HAP-1 (cell line): ENCODE data around the gene MAP3K14.
A peak's percentile ranks its signal among the peaks of the same experiment; 100 is the strongest.

ENCODE experiments used
- DNase-seq, 2 experiments: peaks; one replicate each; pipeline ENCODE4 v3.0.0-alpha.2; 2016 to 2020; ENCODE audit warnings: low spot score in 2 of 2
- H3K27me3 ChIP-seq: fragments of 250-450 bp; sonication (Bioruptor Pico); 2 replicates; pipeline ENCODE4 v1.5.1; 2020; ENCODE audit warnings: low read depth, mild to moderate bottlenecking, moderate library complexity
- H3K36me3 ChIP-seq: fragments of 250-450 bp; sonication (Bioruptor Pico); replicated peaks from 2 replicates; pipeline ENCODE4 v1.5.1; 2020; ENCODE audit warnings: mild to moderate bottlenecking
- H3K4me1 ChIP-seq: fragments of 250-450 bp; sonication (Bioruptor Pico); 2 replicates; pipeline ENCODE4 v1.5.1; 2020; ENCODE audit warnings: mild to moderate bottlenecking
- H3K4me3 ChIP-seq: fragments of 250-450 bp; sonication (Bioruptor Pico); 2 replicates; pipeline ENCODE4 v1.5.1; 2020; ENCODE audit warnings: mild to moderate bottlenecking, moderate library complexity
- H3K9me3 ChIP-seq: fragments of 250-450 bp; sonication (Bioruptor Pico); 2 replicates; pipeline ENCODE4 v1.5.1; 2020; ENCODE audit warnings: mild to moderate bottlenecking, moderate library complexity
- in situ Hi-C: fragments of 300-500 bp; cut with MboI; formaldehyde crosslinking; loops from 3 replicates; pipeline ENCODE4 v1.14.3; 2020; ENCODE audit warnings: low sequenced_read_pairs, inconsistent platforms, mixed read lengths

MAP3K14 gene

GRCh38 chr17:45235416-45236281 is 81.2 kb downstream of the MAP3K14 start:
- peak; percentile 61 to 85 for DNase-seq
- Histone ChIP-seq H3K4me3 (no peak overlapping the region), H3K36me3 (no peaks in the 10 kb centered on the region), H3K27me3 (no peaks in the 10 kb centered on the region), H3K4me1 (no peaks in the 10 kb centered on the region), H3K9me3 (no peaks in the 10 kb centered on the region)
- in situ Hi-C loops = no loop called here

- H3K36me3 ChIP-seq = no peaks in the 10 kb centered on the region
- DNase-seq = peak; percentile 21 to 59
- no peaks in the 10 kb centered on the region for H3K27me3 ChIP-seq
- H3K4me1 ChIP-seq = no peaks in the 10 kb centered on the region
- H3K4me3 ChIP-seq = no peak overlapping the region
- H3K9me3 ChIP-seq = no peaks in the 10 kb centered on the region
- in situ Hi-C loops = no loop called here
These were observed 82.0 kb downstream of the MAP3K14 start for GRCh38 chr17:45234641-45235415.

DNA sequence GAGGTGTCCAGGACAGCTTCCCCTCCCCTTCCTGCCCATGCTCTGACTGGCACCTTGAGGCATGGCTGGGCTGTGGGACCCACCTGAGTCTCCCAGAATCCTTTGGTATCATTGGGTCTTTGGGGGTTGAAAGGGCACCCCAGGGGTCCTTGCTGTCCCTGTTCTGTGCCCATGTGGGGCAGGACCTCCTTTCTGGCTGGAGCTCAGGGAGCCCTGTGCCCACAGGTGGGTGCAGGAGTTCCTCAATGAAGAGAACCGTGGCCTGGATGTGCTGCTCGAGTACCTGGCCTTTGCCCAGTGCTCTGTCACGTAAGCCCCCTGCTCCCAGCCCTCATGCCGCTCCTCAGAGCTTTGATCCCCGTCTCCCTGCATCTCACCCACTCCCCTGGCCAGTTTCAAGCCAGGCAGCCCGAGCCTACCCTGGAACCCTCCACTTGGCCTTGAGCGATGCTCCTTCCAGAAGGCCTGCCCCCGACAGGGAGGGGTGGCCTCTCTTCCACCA is 83.3 kb downstream of the MAP3K14 start:
- no peaks in the 10 kb centered on the region for H3K27me3 ChIP-seq
- DNase-seq = no peak
- H3K4me3 ChIP-seq = no peak overlapping the region
- in situ Hi-C loops = no loop called here
- no peaks in the 10 kb centered on the region for H3K9me3 ChIP-seq
- H3K36me3 ChIP-seq = no peaks in the 10 kb centered on the region
- no peaks in the 10 kb centered on the region for H3K4me1 ChIP-seq

GRCh38 chr17:45232514-45233422 is 84.1 kb downstream of the MAP3K14 start:
- H3K4me1 ChIP-seq = no peaks in the 10 kb centered on the region
- in situ Hi-C loops = no loop called here
- H3K27me3 ChIP-seq = no peaks in the 10 kb centered on the region
- DNase-seq = no peak
- no peaks in the 10 kb centered on the region for H3K36me3 ChIP-seq
- H3K4me3 ChIP-seq = no peak overlapping the region
- no peaks in the 10 kb centered on the region for H3K9me3 ChIP-seq

DNA sequence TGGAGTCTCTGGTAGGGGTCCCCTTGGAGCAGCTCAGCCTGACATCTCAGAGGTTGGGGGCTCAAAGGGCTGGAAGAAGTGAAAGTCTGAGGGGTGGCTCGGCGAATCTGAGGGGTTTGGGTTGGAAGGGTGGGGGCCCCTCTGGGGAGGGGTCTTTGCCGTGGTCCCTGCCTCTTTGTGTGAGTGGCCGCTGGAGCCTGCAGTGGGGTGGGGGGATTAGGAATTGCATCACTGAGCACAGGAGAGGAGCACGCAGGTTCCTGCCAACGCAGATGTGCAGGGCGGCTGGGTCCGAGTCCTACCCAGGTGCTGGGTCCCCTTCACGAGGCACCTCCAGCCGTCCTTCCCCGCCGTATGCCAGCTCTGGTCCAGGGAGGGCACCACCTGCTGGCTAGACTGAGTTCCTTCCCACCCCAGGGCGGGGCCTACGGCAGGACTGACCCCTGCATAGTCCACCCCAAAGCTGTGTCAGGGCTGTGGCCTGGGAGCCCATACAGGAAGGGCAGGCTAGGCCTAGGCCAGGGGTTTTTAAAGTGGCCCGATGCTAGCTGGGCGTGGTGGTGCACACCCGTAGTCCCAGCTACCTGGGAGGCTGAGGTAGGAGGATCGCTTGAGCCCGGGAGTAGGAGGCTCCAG is 85.2 kb downstream of the MAP3K14 start:
- no peaks in the 10 kb centered on the region for H3K36me3 ChIP-seq
- no peaks in the 10 kb centered on the region for H3K27me3 ChIP-seq
- no peak overlapping the region for H3K4me3 ChIP-seq
- peak in 1 of 2 experiments; percentile 70 for DNase-seq
- H3K4me1 ChIP-seq = no peaks in the 10 kb centered on the region
- H3K9me3 ChIP-seq = no peaks in the 10 kb centered on the region
- in situ Hi-C loops = no loop called here

- H3K4me3 ChIP-seq = no peak overlapping the region
- in situ Hi-C loops = no loop called here
- no peaks in the 10 kb centered on the region for H3K27me3 ChIP-seq
- no peaks in the 10 kb centered on the region for H3K36me3 ChIP-seq
- H3K9me3 ChIP-seq = no peaks in the 10 kb centered on the region
- H3K4me1 ChIP-seq = no peaks in the 10 kb centered on the region
- DNase-seq = no peak
These were observed 85.9 kb downstream of the MAP3K14 start for GRCh38 chr17:45230787-45231480.

DNA sequence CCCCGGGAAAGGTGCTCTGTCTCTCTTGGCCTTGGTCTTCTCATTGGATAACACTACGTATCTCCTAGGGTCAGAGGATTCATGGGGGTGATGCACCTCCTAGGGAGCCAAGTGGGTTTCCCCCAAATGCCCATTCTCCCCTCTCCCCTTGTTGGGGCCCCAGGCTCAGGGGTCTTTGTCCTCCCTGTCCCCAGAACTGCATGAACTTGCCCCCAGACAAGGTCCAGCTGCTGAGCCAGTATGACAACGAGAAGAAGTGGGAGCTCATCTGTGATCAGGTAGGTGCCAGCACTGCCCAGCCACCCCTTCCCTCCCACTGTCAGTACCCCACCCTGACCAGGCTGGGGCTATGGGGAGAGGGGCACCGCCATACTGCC is 86.4 kb downstream of the MAP3K14 start:
- DNase-seq = no peak
- H3K9me3 ChIP-seq = no peaks in the 10 kb centered on the region
- H3K27me3 ChIP-seq = no peaks in the 10 kb centered on the region
- in situ Hi-C loops = no loop called here
- no peak overlapping the region for H3K4me3 ChIP-seq
- no peaks in the 10 kb centered on the region for H3K4me1 ChIP-seq
- H3K36me3 ChIP-seq = no peaks in the 10 kb centered on the region

GRCh38 chr17:45229681-45230409 is 87.0 kb downstream of the MAP3K14 start:
- Histone ChIP-seq H3K27me3 (no peaks in the 10 kb centered on the region), H3K4me3 (no peak overlapping the region), H3K9me3 (no peaks in the 10 kb centered on the region), H3K36me3 (no peaks in the 10 kb centered on the region), H3K4me1 (no peaks in the 10 kb centered on the region)
- no peak for DNase-seq
- in situ Hi-C loops = no loop called here

- in situ Hi-C loops = no loop called here
- Histone ChIP-seq H3K4me3 (no peak overlapping the region), H3K9me3 (no peaks in the 10 kb centered on the region), H3K27me3 (peaks cover 4% of the 10 kb centered on the region), H3K36me3 (no peaks in the 10 kb centered on the region), H3K4me1 (no peaks in the 10 kb centered on the region)
- DNase-seq = no peak
These were observed 87.9 kb downstream of the MAP3K14 start for GRCh38 chr17:45228763-45229539.

- in situ Hi-C loops = no loop called here
- H3K27me3 ChIP-seq = peaks cover 12% of the 10 kb centered on the region
- no peak overlapping the region for H3K4me3 ChIP-seq
- no peaks in the 10 kb centered on the region for H3K9me3 ChIP-seq
- no peaks in the 10 kb centered on the region for H3K4me1 ChIP-seq
- H3K36me3 ChIP-seq = no peaks in the 10 kb centered on the region
- no peak for DNase-seq
These were observed 88.7 kb downstream of the MAP3K14 start for GRCh38 chr17:45227926-45228762.
